Activated T-cell treated with anti-CD3 and anti-CD28 coated beads, Interleukin-2, amount 50 U/mL, for 24 hours (primary cell): ENCODE results near the gene ADD2.
"Not testable (repeated sequence)": the region's sequence is repeated elsewhere in the genome, so short reads cannot be mapped to it uniquely, and the experiment has no call there.

ENCODE experiments used
- DNase-seq: peaks from one replicate; pipeline ENCODE4 v3.0.0-alpha.2; 2020
- H3K27ac Mint-ChIP-seq: 2 replicates; pipeline ENCODE4 v1.8.0; 2020; ENCODE audit warnings: mild to moderate bottlenecking, mixed read lengths
- H3K27me3 Mint-ChIP-seq: 2 replicates; pipeline ENCODE4 v1.8.0; 2020; ENCODE audit warnings: mixed read lengths
- H3K36me3 Mint-ChIP-seq: 2 replicates; pipeline ENCODE4 v1.8.0; 2020; ENCODE audit warnings: low read depth, mixed read lengths
- H3K4me1 Mint-ChIP-seq: 2 replicates; pipeline ENCODE4 v1.8.0; 2020; ENCODE audit warnings: low read depth, mixed read lengths
- H3K4me3 Mint-ChIP-seq: 2 replicates; pipeline ENCODE4 v1.8.0; 2020; ENCODE audit warnings: mild to moderate bottlenecking, moderate library complexity, mixed read lengths
- H3K9me3 Mint-ChIP-seq: 2 replicates; pipeline ENCODE4 v1.8.0; 2020; ENCODE audit warnings: mixed read lengths

The ADD2 gene

GRCh38 chr2:70750320-70750719 is 17.7 kb downstream of the ADD2 start:
- Mint-ChIP-seq H3K4me1 (peaks cover 3% of the 10 kb centered on the region), H3K27ac (no peak overlapping the region), H3K36me3 (no peaks in the 10 kb centered on the region), H3K27me3 (peaks cover 7% of the 10 kb centered on the region), H3K4me3 (no peak overlapping the region), H3K9me3 (peaks cover 4% of the 10 kb centered on the region)
- no peak for DNase-seq

DNA sequence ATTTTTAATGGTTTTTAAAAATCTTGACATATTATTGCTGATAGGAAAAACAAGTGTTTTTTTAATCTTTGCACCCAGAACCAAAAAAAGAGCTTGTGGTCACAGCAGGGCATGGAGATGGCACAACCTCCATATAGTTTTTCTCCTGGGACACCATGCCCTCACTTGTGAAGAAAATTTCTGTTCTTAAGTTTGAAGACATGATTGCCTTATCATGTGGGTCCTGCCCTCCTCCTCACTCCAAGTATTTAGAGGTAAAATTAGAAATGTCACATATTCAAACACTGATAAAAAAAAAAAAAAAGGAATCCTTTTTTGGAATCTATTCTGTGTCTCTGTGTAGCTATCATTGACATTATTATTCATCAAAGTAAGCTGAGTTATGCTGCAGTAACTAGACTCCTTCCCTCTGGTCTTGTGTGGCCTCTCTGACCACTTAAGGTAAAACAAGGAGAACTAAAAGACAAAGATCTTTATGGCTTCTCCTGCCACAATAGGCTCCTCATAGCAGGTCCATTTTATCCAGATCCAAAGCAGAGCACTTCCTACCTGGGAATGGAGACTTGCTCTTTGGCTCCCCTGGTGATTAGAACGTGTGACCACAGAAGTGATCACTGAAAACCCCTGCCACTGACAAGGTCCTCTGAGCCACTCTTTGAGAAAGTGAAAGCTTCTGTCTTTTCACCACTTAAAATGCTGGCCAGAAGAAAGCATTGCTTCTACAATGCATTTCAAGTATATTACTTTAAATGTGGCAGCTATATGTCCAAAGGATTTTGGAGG is 19.8 kb downstream of the ADD2 start:
- no peak for DNase-seq
- Mint-ChIP-seq H3K36me3 (no peaks in the 10 kb centered on the region), H3K4me3 (no peak overlapping the region), H3K27me3 (peaks cover 7% of the 10 kb centered on the region), H3K4me1 (peaks cover 3% of the 10 kb centered on the region), H3K9me3 (peaks cover 4% of the 10 kb centered on the region), H3K27ac (no peak overlapping the region)

DNA sequence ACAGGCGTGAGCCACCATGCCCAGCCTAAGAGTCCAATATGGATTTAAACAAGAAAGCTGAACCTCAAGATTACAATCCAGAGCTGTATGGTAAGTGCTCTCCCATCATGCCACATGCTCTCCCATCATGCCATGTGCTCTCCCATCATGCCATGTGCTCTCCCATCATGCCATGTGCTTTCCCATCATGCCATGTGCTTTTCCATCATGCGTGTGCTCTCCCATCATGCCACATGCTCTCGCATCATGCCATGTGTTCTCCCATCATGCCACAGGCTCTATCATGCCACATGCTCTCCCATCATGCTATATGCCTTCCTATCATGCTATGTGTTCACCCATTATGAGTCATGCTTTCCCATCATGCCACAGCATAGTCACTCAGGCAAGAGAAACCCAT is 20.7 kb downstream of the ADD2 start:
- no peak for DNase-seq
- Mint-ChIP-seq H3K4me3 (no peak overlapping the region), H3K36me3 (no peaks in the 10 kb centered on the region), H3K27ac (no peak overlapping the region), H3K4me1 (peaks cover 3% of the 10 kb centered on the region), H3K27me3 (peaks cover 7% of the 10 kb centered on the region), H3K9me3 (peaks cover 4% of the 10 kb centered on the region)

DNA sequence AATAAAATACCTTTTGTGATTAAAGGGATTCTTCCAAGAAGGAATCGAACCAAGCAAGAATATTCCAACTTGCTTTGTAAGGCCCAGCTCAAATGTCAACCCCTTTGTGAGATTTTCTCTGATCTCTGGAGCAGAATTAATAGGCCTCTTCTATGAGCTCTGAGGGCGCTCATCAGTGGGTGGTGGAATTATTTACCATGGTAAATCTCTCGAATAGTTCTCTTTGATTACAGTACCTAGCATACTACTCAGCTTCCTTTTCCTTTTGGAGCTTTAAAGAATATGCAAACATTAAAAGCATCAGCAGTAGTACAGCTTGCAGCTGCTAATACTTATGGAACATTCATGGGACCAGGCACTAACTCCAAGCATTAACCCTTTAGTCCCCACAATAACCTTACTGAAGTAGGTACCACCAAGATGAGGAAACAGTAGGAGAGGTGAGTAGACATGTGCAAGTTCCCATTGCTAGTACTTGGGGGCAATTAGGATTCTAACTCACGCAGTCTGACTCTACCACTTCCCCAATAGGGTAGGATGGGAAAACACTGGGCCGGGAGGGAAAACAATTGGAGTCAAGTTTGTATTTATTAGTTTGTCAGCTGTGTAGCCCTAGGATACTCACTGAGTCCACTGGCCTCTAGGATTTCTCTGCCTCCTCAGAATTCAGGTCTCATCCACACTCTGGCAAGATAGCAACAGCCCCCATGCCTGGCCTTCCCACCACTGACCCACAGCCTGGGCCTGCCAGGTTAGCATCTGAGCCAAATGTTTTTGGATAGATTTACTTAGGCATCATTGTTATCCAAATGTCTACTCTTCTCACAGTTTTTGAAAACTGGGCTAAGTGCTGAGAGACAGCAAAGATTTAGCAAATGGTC is 21.7 kb downstream of the ADD2 start:
- no peak overlapping the region for H3K27ac Mint-ChIP-seq

GRCh38 chr2:70745276-70745825 is 22.6 kb downstream of the ADD2 start:
- peaks cover 3% of the 10 kb centered on the region for H3K4me1 Mint-ChIP-seq
- no peak overlapping the region for H3K4me3 Mint-ChIP-seq
- peaks cover 7% of the 10 kb centered on the region for H3K27me3 Mint-ChIP-seq
- no peak overlapping the region for H3K27ac Mint-ChIP-seq
- H3K36me3 Mint-ChIP-seq, result peaks cover under 1% of the 10 kb centered on the region
- peaks cover 5% of the 10 kb centered on the region for H3K9me3 Mint-ChIP-seq
- DNase-seq, result no peak

More for the DNA sequence above, 21.7 kb downstream of the ADD2 start:
- DNase-seq, result no peak
- Mint-ChIP-seq H3K4me1 (peaks cover 3% of the 10 kb centered on the region), H3K36me3 (no peaks in the 10 kb centered on the region), H3K9me3 (peaks cover 4% of the 10 kb centered on the region), H3K4me3 (no peak overlapping the region), H3K27me3 (peaks cover 7% of the 10 kb centered on the region)

GRCh38 chr2:70744397-70744796 is 23.6 kb downstream of the ADD2 start:
- H3K36me3 Mint-ChIP-seq, result peaks cover 2% of the 10 kb centered on the region
- no peak for DNase-seq
- peaks cover 3% of the 10 kb centered on the region for H3K4me1 Mint-ChIP-seq
- no peak overlapping the region for H3K27ac Mint-ChIP-seq
- peaks cover 6% of the 10 kb centered on the region for H3K27me3 Mint-ChIP-seq
- no peak overlapping the region for H3K4me3 Mint-ChIP-seq
- peaks cover 10% of the 10 kb centered on the region for H3K9me3 Mint-ChIP-seq

DNA sequence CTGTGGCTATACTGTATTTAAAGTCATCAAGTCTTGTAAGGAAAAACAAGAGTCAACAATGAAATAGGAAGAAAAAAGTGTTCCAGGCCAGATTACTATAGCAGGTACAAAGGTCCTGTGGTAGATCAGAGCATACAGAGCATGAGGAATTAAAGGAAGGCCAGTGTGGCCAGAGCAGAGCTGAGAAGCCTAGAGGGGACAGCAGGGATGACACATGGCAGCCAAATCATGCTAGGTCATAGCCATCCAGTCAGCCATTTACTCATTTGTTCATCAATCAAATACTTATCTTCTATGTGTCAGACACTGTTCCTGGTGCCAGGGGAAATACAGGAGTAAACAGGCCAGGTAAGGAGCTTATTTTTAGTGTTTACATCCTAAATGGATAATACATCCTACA is 24.3 kb downstream of the ADD2 start:
- Mint-ChIP-seq H3K9me3 (peaks cover 10% of the 10 kb centered on the region), H3K4me3 (no peak overlapping the region), H3K36me3 (peaks cover 2% of the 10 kb centered on the region), H3K27ac (no peak overlapping the region), H3K27me3 (peaks cover 6% of the 10 kb centered on the region), H3K4me1 (peaks cover 3% of the 10 kb centered on the region)
- no peak for DNase-seq

DNA sequence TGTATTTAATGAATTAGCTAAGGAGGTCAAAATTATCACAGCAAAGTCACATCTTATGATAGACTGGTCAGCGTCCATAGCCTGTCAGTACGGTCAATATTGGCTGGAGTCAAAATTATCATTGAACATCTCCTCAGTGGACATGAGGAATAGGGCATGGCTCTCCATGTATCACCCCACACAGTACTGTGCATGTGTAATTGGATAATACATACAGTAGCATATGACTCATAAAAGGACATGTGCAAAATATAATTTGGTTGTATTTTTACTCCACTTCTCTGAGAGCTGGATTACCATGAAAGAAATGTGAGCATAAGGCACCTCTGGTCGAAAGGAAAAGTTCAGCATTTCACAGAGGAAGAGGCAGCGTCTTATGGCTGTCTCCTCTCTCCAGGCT is 24.9 kb downstream of the ADD2 start:
- Mint-ChIP-seq H3K4me3 (no peak overlapping the region), H3K36me3 (peaks cover 2% of the 10 kb centered on the region), H3K27me3 (peaks cover 6% of the 10 kb centered on the region), H3K4me1 (peaks cover 3% of the 10 kb centered on the region), H3K9me3 (peaks cover 10% of the 10 kb centered on the region), H3K27ac (no peak overlapping the region)
- DNase-seq, result no peak

DNA sequence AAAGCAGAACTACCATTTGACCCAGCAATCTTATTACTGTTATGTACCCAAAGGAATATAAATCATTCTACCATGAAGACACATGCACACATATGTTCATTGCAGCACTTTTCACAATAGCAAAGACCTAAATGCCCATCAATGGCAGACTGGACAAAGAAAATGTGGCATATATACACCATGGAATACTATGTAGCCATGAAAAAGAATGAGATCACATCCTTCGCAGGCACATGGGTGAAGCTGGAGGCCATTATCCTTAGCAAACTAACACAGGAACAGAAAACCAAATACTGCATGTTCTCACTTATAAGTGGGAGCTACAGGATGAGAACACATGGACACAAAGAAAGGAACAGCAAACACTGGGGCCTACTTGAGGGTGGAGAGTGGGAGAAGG is 28.5 kb downstream of the ADD2 start:
- not testable (repeated sequence) for H3K27ac Mint-ChIP-seq, H3K4me1 Mint-ChIP-seq

DNA sequence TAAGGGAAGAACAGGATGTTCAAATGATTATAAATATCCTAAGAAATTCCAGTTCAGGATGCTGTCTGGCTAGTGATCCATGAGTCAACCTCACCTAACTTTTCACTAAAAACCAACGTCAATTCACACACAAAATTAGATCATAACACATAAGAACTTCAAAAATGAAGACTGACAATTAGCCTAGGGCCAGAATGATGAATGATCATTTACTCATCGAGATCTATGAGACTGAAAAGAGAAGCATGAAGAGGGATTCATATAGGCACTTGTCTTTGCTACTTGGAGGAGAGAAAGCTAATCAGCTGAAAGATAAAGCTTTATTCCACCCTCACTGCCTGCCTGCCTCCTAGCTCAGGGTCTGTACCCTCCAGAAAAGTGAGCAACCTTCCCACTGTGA is 29.8 kb downstream of the ADD2 start:
- peaks cover 2% of the 10 kb centered on the region for H3K36me3 Mint-ChIP-seq
- peaks cover 12% of the 10 kb centered on the region for H3K27me3 Mint-ChIP-seq
- H3K27ac Mint-ChIP-seq, result no peak overlapping the region
- H3K4me1 Mint-ChIP-seq, result peaks cover 14% of the 10 kb centered on the region
- no peak overlapping the region for H3K4me3 Mint-ChIP-seq
- DNase-seq, result no peak
- peaks cover 5% of the 10 kb centered on the region for H3K9me3 Mint-ChIP-seq

More for the DNA sequence above, 28.5 kb downstream of the ADD2 start:
- DNase-seq, H3K9me3 Mint-ChIP-seq, H3K36me3 Mint-ChIP-seq, H3K27me3 Mint-ChIP-seq, H3K4me3 Mint-ChIP-seq: not testable (repeated sequence)

DNA sequence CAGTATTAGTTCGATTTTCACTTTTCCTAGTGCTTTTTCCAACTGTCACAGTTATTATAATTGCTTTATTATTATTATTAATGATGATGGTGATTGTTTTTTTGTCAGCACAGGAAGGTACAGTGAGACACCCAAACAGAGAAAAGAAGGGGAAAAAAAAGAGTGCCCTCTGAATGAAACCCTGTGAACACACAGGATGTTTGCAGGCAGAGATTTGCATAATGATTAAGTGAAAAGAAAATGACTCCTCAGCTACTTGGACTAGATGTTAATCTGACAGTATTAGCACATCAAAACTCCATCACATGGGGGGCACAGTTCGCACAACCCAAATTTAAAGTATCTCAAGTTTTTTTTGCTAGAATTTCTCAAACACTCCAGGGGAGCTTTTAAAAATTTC is 32.9 kb downstream of the ADD2 start:
- no peak for DNase-seq
- peaks cover 12% of the 10 kb centered on the region for H3K27me3 Mint-ChIP-seq
- no peak overlapping the region for H3K4me3 Mint-ChIP-seq
- no peak overlapping the region for H3K27ac Mint-ChIP-seq
- H3K9me3 Mint-ChIP-seq, result peaks cover 3% of the 10 kb centered on the region
- H3K4me1 Mint-ChIP-seq, result peaks cover 14% of the 10 kb centered on the region
- no peaks in the 10 kb centered on the region for H3K36me3 Mint-ChIP-seq

DNA sequence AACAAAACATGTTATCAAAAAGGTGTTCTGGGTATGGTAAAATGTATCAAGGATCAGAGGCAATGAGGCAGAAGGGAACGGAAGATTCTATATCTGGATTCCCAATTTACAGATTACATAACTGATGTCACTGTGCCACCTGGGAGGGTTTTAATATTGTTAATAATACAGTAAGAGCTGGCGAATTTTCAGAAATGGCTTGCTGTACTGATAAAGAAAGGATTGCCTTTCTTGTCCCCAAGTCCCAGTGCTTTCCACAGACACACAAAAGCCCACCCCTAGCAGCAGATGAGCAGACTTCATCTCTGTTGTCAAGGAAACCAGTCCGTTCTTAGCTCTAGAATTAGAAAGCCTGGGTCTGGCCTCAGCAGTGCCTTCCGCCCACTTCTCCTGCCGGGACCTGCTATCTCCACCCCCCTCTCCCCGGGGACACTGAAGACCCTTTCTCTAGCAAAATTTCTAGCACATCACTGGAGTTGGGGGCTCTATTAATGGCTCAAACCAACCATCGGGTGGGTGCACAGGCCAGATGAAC is 34.3 kb downstream of the ADD2 start:
- Mint-ChIP-seq H3K9me3 (no peaks in the 10 kb centered on the region), H3K4me3 (no peak overlapping the region), H3K36me3 (no peaks in the 10 kb centered on the region), H3K4me1 (peaks cover 14% of the 10 kb centered on the region), H3K27me3 (peaks cover 10% of the 10 kb centered on the region), H3K27ac (no peak overlapping the region)
- no peak for DNase-seq

DNA sequence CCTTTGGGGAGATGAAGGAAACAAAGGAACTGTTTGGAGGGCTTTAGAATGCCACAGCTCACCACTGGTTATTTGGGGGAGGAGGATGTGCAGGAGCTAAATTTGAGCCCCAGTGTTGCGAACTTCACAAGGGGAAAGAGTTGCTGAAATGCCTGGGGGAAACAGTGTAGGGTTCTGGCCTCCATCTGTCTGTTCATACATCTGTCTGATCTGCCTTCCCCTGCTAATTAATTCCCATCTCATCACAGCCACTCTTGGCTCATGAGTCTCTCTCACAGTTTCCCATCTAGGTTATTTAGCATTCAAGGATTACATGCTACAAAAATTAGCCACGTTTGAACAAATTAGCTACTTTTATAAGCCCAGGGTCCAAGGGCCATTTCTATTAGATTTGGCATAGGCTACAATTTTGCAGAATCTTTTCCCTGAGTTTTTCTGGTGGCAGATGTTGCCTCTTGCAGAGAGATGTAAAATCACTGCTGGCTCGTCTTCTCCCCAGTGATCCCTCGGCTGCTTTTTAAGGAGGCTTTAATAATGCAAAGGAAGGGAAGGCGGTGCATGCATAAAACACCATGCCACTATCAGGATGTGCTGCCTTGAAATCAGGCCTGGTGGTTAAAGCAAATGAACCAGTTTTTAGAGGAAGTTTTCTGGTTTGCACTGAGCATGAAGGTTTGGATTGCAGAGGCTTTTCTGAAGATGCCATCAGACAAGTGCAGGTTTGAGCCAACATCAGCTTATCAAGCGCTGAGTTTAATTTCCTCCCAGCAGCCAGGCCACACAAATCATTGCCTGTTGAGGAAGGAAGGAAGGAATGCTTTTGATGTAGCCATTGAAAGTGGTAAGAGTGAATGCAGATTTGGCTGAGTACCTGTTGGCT is 35.0 kb downstream of the ADD2 start:
- no peak for DNase-seq
- Mint-ChIP-seq H3K9me3 (no peaks in the 10 kb centered on the region), H3K27me3 (peaks cover 10% of the 10 kb centered on the region), H3K4me3 (no peak overlapping the region), H3K4me1 (peaks cover 14% of the 10 kb centered on the region), H3K36me3 (no peaks in the 10 kb centered on the region), H3K27ac (no peak overlapping the region)

DNA sequence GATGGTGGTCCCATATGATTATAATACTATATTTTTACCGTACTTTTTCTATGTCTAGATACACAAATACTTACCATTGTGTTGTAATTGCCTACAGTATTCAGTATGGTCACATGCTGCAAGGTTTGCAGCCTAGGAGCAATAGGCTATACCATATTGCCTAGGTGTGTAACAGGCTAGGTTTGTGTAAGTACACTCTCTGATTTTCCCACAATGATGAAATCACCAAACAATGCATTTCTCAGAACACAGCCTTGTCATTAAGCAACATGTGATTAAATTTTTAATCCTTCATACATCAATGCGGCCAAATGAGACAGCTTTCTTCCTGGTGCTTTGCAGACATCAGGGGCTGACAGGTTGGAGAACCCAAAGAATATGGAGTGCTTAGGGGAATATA is 37.3 kb downstream of the ADD2 start:
- Mint-ChIP-seq H3K36me3 (no peaks in the 10 kb centered on the region), H3K27ac (no peak overlapping the region), H3K4me1 (peaks cover 14% of the 10 kb centered on the region), H3K27me3 (peaks cover 7% of the 10 kb centered on the region), H3K9me3 (no peaks in the 10 kb centered on the region), H3K4me3 (no peak overlapping the region)
- DNase-seq, result no peak
